Epithelial cell of proximal tubule (primary cell): Measurements from ENCODE around the gene STMN1. TPM values are rescaled to one million over a fixed set of nuclear protein-coding genes. Genes with fewer than 3 reads are reported as not detected.
A peak's percentile ranks its signal among the peaks of the same experiment; 100 is the strongest.

Source experiments
- DNase-seq: peaks from one replicate; pipeline ENCODE4 v3.0.0-alpha.2; 2011; ENCODE audit warnings: low read depth
- H3K4me3 ChIP-seq: 2 replicates; pipeline ENCODE4 v1.5.1; 2011; ENCODE audit warnings: low read depth, mild to moderate bottlenecking, low read length
- total RNA-seq: library from RNA; depleted of rRNA; stranded (reverse); fragments of >200 nt; gene quantifications from 2 replicates; pipeline ENCODE4 v1.2.3, GENCODE V29; 2015
- TF ChIP-seq, protein P1 (sequence below): conservative IDR thresholded peaks from 2 replicates; pipeline ENCODE4 v1.5.1; 2012; ENCODE audit warnings: low read depth, mild to moderate bottlenecking, low read length

STMN1 gene
- total RNA-seq, 1 donor from 2014 or later: 554 TPM

DNA sequence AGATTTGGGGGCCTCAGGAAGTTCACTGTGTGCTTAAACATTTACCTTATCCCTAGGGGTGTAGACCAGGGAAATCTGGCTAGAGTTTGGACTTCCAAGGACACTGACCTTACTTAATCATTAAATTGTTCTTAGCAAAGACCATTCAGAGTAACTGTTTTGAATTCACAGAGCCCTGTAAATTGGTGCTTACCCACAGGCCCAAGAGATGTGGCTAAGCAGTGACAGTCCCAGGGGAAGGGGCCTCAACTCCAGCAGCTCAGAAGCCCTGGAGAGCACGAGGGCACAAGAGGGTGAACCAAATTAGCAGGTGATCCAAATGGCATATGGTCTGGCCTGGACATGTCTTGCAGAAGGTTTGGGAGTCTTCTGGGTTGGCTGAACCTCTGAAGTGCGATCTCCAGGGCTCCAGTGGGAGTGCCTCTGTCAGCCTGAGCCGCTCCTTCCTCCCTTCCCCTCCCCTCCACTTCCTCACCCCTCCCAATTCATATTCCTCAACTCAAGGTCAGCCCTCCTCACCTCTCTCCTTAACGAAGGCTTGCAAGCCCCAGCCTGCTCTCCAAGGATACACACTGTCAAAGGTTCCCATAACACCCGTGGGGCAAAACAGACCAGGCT, 35.0 kb downstream of the STMN1 start:
- H3K4me3 ChIP-seq: no peak overlapping the region
- DNase-seq: no peak
- TF ChIP-seq, protein P1, sequence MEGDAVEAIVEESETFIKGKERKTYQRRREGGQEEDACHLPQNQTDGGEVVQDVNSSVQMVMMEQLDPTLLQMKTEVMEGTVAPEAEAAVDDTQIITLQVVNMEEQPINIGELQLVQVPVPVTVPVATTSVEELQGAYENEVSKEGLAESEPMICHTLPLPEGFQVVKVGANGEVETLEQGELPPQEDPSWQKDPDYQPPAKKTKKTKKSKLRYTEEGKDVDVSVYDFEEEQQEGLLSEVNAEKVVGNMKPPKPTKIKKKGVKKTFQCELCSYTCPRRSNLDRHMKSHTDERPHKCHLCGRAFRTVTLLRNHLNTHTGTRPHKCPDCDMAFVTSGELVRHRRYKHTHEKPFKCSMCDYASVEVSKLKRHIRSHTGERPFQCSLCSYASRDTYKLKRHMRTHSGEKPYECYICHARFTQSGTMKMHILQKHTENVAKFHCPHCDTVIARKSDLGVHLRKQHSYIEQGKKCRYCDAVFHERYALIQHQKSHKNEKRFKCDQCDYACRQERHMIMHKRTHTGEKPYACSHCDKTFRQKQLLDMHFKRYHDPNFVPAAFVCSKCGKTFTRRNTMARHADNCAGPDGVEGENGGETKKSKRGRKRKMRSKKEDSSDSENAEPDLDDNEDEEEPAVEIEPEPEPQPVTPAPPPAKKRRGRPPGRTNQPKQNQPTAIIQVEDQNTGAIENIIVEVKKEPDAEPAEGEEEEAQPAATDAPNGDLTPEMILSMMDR: no peak

DNA sequence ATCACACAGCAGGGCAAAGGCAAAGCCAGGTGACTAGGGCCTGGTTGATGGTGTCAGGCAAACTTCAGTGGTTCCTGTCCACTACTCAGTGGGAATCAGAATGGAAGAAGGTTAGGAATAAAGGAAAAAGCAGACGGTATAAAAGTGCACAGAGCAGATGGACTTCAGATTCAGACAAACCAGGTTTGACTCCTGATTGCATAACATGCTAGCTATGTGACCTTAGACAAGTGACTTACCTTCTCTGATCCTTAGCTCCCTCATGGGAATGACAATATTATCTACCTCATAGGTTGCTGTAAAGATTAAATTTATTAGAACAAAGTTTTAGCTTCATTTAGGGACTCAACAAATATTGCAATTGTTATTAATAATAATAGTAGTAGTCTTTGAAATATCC, 35.6 kb downstream of the STMN1 start:
- TF ChIP-seq, protein P1: no peak
- no peak for DNase-seq
- no peak overlapping the region for H3K4me3 ChIP-seq

DNA sequence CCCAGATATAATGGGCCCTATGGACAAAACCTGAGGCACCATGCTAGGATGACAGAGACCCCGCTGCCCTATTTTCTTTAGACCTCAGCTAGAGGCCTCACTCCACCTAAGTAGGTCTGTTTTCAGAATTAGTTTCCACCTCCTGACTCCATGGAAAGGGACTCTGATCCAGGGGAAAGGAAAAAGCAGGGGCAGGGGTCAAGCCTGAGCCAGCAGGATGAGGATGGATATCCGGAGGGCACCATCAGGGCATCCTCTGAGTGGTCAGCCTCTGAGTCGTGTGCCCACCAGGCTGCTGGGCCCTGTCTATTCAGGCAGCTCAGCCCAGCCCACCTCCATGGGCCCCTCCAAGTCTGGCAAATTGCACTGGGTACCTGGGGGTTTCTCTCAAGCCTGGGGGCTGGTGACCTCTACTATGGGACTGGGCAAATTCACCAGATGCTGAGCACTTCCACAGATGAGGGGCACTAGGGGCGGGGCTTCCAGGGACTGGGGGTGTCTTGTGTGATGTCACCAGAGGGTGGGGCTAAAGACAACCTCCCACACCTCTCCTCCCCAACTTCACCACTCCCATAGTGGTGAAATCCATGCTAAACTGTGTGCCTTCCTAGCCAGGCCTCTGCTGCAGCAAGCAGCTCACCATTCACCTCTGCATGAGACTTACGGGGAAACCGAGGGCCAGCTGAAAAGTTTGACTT, 36.2 kb downstream of the STMN1 start:
- DNase-seq: no peak
- TF ChIP-seq, protein P1: no peak
- H3K4me3 ChIP-seq: no peak overlapping the region

DNA sequence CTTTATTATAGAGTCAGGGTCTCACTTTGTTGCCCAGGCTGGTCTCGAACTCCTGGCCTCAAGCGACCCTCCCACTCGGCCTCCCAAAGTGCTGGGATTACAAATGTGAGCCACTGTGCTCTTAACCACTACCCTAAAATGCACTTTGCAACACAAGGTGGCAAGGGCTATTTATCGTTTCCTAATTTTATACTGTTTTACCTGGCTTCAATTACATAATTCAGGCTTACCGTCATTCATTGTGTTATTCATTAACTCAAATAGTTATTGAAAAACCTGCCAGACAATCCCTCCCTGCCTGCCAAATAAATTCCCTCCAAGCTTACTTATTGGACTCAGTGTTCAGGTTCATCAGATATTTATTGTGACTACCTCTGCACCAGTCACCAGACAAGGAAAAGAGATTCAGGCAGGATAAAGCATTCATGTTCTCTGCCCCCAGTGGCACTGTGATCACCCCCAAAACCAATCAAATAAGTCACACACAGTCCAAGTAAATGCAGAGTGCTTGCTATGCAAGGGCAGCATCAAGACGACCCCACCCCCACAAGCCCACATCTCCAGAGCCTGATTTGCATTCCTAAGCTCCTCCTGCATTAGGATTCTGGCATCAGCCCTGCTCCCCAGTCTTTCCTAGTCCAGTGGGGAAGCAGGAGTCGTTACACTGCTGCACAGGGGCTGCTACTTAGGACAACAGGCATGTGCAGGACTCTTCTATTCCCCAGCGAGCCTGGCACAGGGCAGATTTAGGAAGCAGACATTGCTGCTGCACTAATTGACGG, 38.8 kb downstream of the STMN1 start:
- H3K4me3 ChIP-seq: no peak overlapping the region
- TF ChIP-seq, protein P1: no peak
- peak; percentile 82 for DNase-seq

DNA sequence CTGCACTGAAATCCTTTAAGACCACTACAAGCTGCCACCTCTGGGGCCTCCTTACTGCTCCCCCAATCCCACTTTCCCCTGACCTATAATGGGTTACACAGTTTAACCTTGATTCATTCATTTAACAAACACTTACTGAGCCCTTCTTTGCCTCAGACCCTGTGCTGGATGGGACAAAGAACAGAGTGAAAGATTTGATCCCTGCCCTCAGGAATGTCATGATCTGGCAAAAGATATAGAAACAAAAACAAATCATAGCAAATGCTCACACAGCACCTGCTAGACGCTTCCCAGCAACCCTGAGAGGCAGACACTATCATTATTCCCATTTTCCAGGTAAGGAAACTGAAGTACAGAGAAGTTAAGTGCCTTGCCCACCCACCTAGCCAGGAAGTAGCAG, 39.9 kb downstream of the STMN1 start:
- no peak for DNase-seq
- TF ChIP-seq, protein P1: no peak
- no peak overlapping the region for H3K4me3 ChIP-seq

DNA sequence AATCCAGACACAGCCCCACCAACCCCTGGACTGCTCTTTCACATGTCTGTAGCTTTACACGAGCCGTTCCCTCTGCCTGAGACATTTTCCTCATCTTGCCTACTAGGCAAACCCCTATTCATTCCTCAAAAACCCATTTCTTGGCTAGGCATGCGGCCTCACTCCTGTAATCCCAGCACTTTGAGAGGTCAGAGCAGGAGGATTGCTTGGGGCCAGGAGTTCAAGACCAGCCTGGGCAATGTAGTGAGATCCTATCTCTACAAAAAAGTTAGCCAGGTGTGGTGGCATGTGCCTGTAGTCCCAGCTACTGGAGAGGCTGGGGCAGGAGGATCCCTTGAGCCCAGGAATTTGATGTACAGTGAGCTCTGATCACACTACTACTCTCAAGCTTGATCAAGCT, 41.8 kb downstream of the STMN1 start:
- TF ChIP-seq, protein P1: no peak

More for the DNA sequence above, 41.8 kb downstream of the STMN1 start:
- H3K4me3 ChIP-seq: no peak overlapping the region
- no peak for DNase-seq
